Transverse colon (tissue), 4 donors: ENCODE measurements around the gene CREBBP. TPM values are rescaled to one million over a fixed set of nuclear protein-coding genes. Genes with fewer than 3 reads are reported as not detected.

Experiments used
- DNase-seq: peaks from one replicate; pipeline ENCODE4 v3.0.0-alpha.2; 2019
- H3K27ac ChIP-seq, 4 donors: fragments of 200-600 bp; sonication (generic); 2 replicates each; pipeline ENCODE4 v1.5.1; 2016 to 2018; ENCODE audit warnings: inconsistent platforms in 4 of 4
- H3K27me3 ChIP-seq: fragments of 200-600 bp; sonication (generic); 2 replicates; pipeline ENCODE4 v1.5.1; 2017; ENCODE audit warnings: inconsistent platforms
- H3K36me3 ChIP-seq, 4 donors: fragments of 200-600 bp; sonication (generic); 2 replicates each; pipeline ENCODE4 v1.5.1; 2017 to 2019; ENCODE audit warnings: inconsistent platforms in 4 of 4
- H3K4me1 ChIP-seq, 4 donors: fragments of 200-600 bp; sonication (generic); 2 replicates each; pipeline ENCODE4 v1.5.1; 2017 to 2020; ENCODE audit warnings: inconsistent platforms in 4 of 4
- H3K4me3 ChIP-seq, 4 donors: fragments of 200-600 bp; sonication (generic); 1 replicate in 1 of 4; 2 replicates in 3 of 4; pipeline versions ENCODE4 v1.5.1 to v1.6.1; 2017 to 2019; ENCODE audit warnings: inconsistent platforms in 4 of 4
- H3K9me3 ChIP-seq, 2 donors: fragments of 200-600 bp; sonication (generic); 2 replicates each; pipeline ENCODE4 v1.5.1; 2017 to 2019; ENCODE audit warnings: inconsistent platforms in 2 of 2
- CTCF ChIP-seq, 5 experiments: fragments of 200-600 bp in 3 of 5; fragments of 450-650 bp in 2 of 5; sonication (generic) in 3 of 5; IDR thresholded peaks; 1 replicate in 2 of 5; 2 replicates in 3 of 5; pipeline ENCODE4 v1.5.1; 2016 to 2017; ENCODE audit warnings: antibody characterized with exemption in 5 of 5, inconsistent platforms in 3 of 5, mild to moderate bottlenecking in 2 of 5, moderate library complexity in 1 of 5
- EP300 ChIP-seq: sonication (generic); formaldehyde crosslinking; IDR thresholded peaks from one replicate; pipeline ENCODE4 v1.6.1; 2017; ENCODE audit warnings: antibody characterized with exemption, low read depth
- POLR2A ChIP-seq: fragments of 450-650 bp; IDR thresholded peaks from one replicate; pipeline ENCODE4 v1.6.1; 2016; ENCODE audit warnings: antibody characterized with exemption, mild to moderate bottlenecking, moderate library complexity
- POLR2AphosphoS5 ChIP-seq, 3 donors: sonication (generic); formaldehyde crosslinking; IDR thresholded peaks; one replicate each; pipeline ENCODE4 v1.6.1; 2016; ENCODE audit warnings: antibody characterized with exemption in 3 of 3
- WGBS, 2 donors: methylation state at CpG; one replicate each; pipeline ENCODE4 v1.1.5; 2018; ENCODE audit warnings: low coverage in 1 of 2; 5-methylcytosine and 5-hydroxymethylcytosine counted together
- in situ Hi-C, 4 donors: fragments of 200-750 bp; cut with MboI; loops; one replicate each; pipeline versions ENCODE4 v1.15.0 to v1.15.1; 2017; ENCODE audit warnings: low sequenced_read_pairs in 3 of 4, low pct_ligation_motif_present in 1 of 4, low pct_unique_long_range_greater_than_20kb in 1 of 4
- intact Hi-C: fragments of 100-400 bp; cut with DNase I; formaldehyde crosslinking; loops from one replicate; pipeline ENCODE4 v1.15.1; 2023; ENCODE audit warnings: low total_unique reads
- total RNA-seq, 4 donors: library from RNA; depleted of rRNA; stranded (reverse); fragments of >200 nt; gene quantifications; one replicate each; pipeline ENCODE4 v1.1.0, GENCODE V29; 2016

The CREBBP gene
- total RNA-seq, 4 donors from 2014 or later = 52.4 to 235 (median 98.7) TPM

DNA sequence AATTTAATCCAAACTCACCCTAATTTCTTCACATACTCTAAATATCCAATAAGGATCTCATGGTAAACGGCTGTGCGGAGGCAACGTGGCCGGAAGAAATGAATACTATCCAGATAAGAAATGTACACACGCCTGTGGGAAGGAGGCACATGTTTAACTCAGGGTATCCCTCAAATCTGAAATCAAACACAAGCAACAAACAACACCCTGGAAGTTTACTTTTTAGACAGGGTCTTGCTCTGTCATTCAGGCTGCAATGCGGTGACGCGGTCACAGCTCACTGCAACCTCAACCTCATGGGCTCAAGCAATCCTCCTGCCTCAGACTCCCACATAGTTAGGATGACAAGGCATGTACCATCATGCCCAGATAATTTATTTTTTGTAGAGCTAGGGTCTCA is 142.0 kb downstream of the CREBBP start:
- no peaks in the 10 kb centered on the region for H3K27me3 ChIP-seq
- no peak overlapping the region for H3K4me3 ChIP-seq
- TF ChIP-seq EP300 (no peak), CTCF (IDR thresholded peaks at IDR 0.05) (no peak), POLR2A (no peak), POLR2AphosphoS5 (IDR thresholded peaks at IDR 0.05) (no peak)
- WGBS, 2 donors = 94 to 100% methylated on average over 4 to 8 of the region's 8 CpGs
- intact Hi-C loops = no loop called here
- DNase-seq = no peak
- peaks cover 0 to 3% (median 0%) of the 10 kb centered on the region in 4 donors for H3K4me1 ChIP-seq
- H3K9me3 ChIP-seq = no peaks in the 10 kb centered on the region
- no peak overlapping the region for H3K27ac ChIP-seq
- in situ Hi-C loops = no loop called here
- peaks cover 0 to 81% (median 34%) of the 10 kb centered on the region in 4 donors for H3K36me3 ChIP-seq

- WGBS, 2 donors = 95 to 96% methylated on average over 4 to 5 of the region's 5 CpGs
- H3K4me3 ChIP-seq = no peak overlapping the region
- no peak overlapping the region for H3K27ac ChIP-seq
- in situ Hi-C loops (no loop called here), intact Hi-C loops (no loop called here)
- H3K27me3 ChIP-seq = no peaks in the 10 kb centered on the region
- H3K9me3 ChIP-seq = no peaks in the 10 kb centered on the region
- peaks cover 0 to 81% (median 36%) of the 10 kb centered on the region in 4 donors for H3K36me3 ChIP-seq
- DNase-seq = no peak
- TF ChIP-seq CTCF (IDR thresholded peaks at IDR 0.05) = no peak
- no peak for TF ChIP-seq POLR2AphosphoS5 (IDR thresholded peaks at IDR 0.05)
- no peak for TF ChIP-seq POLR2A
- no peak for TF ChIP-seq EP300
- peaks cover 0 to 3% (median 0%) of the 10 kb centered on the region in 4 donors for H3K4me1 ChIP-seq
Measured at GRCh38 chr16:3738128-3738527, 142.4 kb downstream of the CREBBP start.

DNA sequence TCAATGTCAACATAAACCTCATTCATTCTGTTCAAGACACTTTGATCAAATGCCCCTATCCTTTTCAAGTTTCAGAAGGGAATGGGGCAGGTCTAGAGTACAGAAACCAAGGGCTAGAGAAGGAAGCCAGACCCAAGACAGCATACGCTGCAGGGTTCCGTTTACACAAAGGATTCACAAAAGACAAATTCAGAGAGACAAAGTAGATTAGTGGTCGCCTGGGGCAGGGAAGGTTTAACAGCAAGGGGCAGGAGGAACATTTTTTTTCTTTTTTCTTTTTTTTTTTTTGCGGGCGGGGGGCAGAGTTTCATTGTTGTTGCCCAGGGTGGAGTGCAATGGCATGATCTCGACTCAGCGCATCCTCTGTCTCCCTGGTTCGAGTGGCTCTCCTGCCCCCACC is 143.3 kb downstream of the CREBBP start:
- DNase-seq = no peak
- in situ Hi-C loops = no loop called here
- no peaks in the 10 kb centered on the region for H3K27me3 ChIP-seq
- H3K36me3 ChIP-seq = peaks cover 0 to 71% (median 34%) of the 10 kb centered on the region in 4 donors
- no peak overlapping the region for H3K27ac ChIP-seq
- TF ChIP-seq POLR2AphosphoS5 (IDR thresholded peaks at IDR 0.05) (no peak), CTCF (IDR thresholded peaks at IDR 0.05) (no peak), POLR2A (no peak), EP300 (no peak)
- H3K4me3 ChIP-seq = no peak overlapping the region
- no peaks in the 10 kb centered on the region for H3K9me3 ChIP-seq
- intact Hi-C loops = no loop called here
- H3K4me1 ChIP-seq = no peaks in the 10 kb centered on the region
- 89 to 90% methylated on average over 8 of the region's 8 CpGs for WGBS, 2 donors

DNA sequence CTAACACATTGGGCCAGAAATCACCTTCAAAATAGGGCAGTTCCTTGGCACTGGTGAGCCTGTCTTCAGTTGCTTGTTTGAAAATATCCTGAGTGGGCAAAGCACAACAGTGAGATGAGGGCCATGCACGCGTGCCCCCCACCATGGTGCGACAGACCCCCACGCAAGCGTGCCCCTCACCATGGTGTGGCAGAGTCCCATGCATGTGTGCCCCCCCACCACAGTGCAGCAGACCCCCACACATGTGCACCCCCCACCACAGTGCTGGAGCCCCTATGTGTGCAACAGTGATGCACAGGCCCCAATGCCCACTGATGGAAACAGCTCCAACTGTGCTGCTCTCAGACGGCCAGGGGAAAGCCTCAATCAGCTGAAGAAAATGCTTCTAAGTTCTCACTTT is 144.4 kb downstream of the CREBBP start:
- no peak for TF ChIP-seq POLR2AphosphoS5 (IDR thresholded peaks at IDR 0.05)
- no peak for TF ChIP-seq POLR2A
- TF ChIP-seq EP300 = no peak
- TF ChIP-seq CTCF (IDR thresholded peaks at IDR 0.05) = no peak
- in situ Hi-C loops = no loop called here

More for the DNA sequence above, 144.4 kb downstream of the CREBBP start:
- 80 to 98% methylated on average over 1 to 5 of the region's 6 CpGs for WGBS, 2 donors
- Histone ChIP-seq H3K4me1 (no peaks in the 10 kb centered on the region), H3K9me3 (no peaks in the 10 kb centered on the region), H3K27ac (no peak overlapping the region), H3K27me3 (no peaks in the 10 kb centered on the region), H3K36me3 (peaks cover 0 to 72% (median 33%) of the 10 kb centered on the region in 4 donors), H3K4me3 (no peak overlapping the region)
- no peak for DNase-seq
- intact Hi-C loops = no loop called here
